Activated CD8-positive, alpha-beta T cell treated with anti-CD3 and anti-CD28 coated beads for 36 hours (primary cell): Measurements from ENCODE around the gene HAUS8. TPM values are rescaled to one million over a fixed set of nuclear protein-coding genes. Genes with fewer than 3 reads are reported as not detected.

Experiments used
- ATAC-seq: fragments of 200-7000 bp; cut with Tn5 transposase; one replicate; pipeline ENCODE4 v1.10.0; 2021; ENCODE audit warnings: mild to moderate bottlenecking, moderate library complexity
- CTCF ChIA-PET: fragments of 350-600 bp; sonication (Branson Sonifier 250); formaldehyde crosslinking; loops from one replicate; lab custom pipeline; 2021; ENCODE audit warnings: antibody characterized with exemption; lab: Charles Lee
- POLR2A ChIA-PET: fragments of 350-600 bp; sonication (Branson Sonifier 250); formaldehyde crosslinking; loops from one replicate; lab custom pipeline; 2021; ENCODE audit warnings: antibody characterized with exemption; lab: Charles Lee
- DNase-seq: peaks from one replicate; pipeline ENCODE4 v3.0.0-alpha.2; 2020
- H3K27ac Mint-ChIP-seq: one replicate; pipeline ENCODE4 v1.8.0; 2021; ENCODE audit warnings: mild to moderate bottlenecking, mixed read lengths
- H3K27me3 Mint-ChIP-seq: one replicate; pipeline ENCODE4 v1.8.0; 2021; ENCODE audit warnings: mixed read lengths
- H3K36me3 Mint-ChIP-seq: one replicate; pipeline ENCODE4 v1.8.0; 2021; ENCODE audit warnings: low read depth, mixed read lengths
- H3K4me1 Mint-ChIP-seq: one replicate; pipeline ENCODE4 v1.8.0; 2021; ENCODE audit warnings: low read depth, mixed read lengths
- H3K4me3 Mint-ChIP-seq: one replicate; pipeline ENCODE4 v1.8.0; 2021; ENCODE audit warnings: mild to moderate bottlenecking, moderate library complexity, mixed read lengths
- H3K9me3 Mint-ChIP-seq: one replicate; pipeline ENCODE4 v1.8.0; 2021; ENCODE audit warnings: mixed read lengths
- CTCF ChIP-seq: fragments of 200-600 bp; IDR thresholded peaks from one replicate; pipeline ENCODE4 v1.8.0; 2022; ENCODE audit warnings: antibody characterized with exemption, mild to moderate bottlenecking
- intact Hi-C: fragments of 100-400 bp; cut with micrococcal nuclease; formaldehyde crosslinking; loops from one replicate; pipeline ENCODE4 v1.10.0; 2022
- total RNA-seq, 2 experiments: library from RNA; stranded (reverse); gene quantifications; one replicate each; pipeline ENCODE4 v1.2.3, GENCODE V29; 2021

Gene HAUS8
- total RNA-seq, 2 experiments from 2014 or later = 40.7 to 41.9 TPM

GRCh38 chr19:17118957-17119356, 43.7 kb upstream of the HAUS8 start:
- DNase-seq (no peak), ATAC-seq (no peak)
- Mint-ChIP-seq H3K27ac (no peak overlapping the region), H3K4me1 (peaks cover 19% of the 10 kb centered on the region), H3K9me3 (no peaks in the 10 kb centered on the region), H3K27me3 (no peaks in the 10 kb centered on the region), H3K4me3 (no peak overlapping the region), H3K36me3 (peaks cover 19% of the 10 kb centered on the region)
- TF ChIP-seq CTCF = no peak
- intact Hi-C loops = no loop called here
- ChIA-PET POLR2A (interaction anchor here (1.0 kb wide), 1 partner anchor 286 kb away, joined by 3 read pairs; no protein-coding TSS in a partner anchor), CTCF (no interaction called here)

- Mint-ChIP-seq H3K27me3 (no peaks in the 10 kb centered on the region), H3K36me3 (peaks cover 16% of the 10 kb centered on the region), H3K4me3 (no peak overlapping the region), H3K27ac (no peak overlapping the region), H3K4me1 (peaks cover 20% of the 10 kb centered on the region), H3K9me3 (no peaks in the 10 kb centered on the region)
- ATAC-seq = no peak
- ChIA-PET CTCF (no interaction called here), POLR2A (interaction anchor here (2.2 kb wide), 1 partner anchor 8 kb away, joined by 10 read pairs; no protein-coding TSS in a partner anchor)
- TF ChIP-seq CTCF = no peak
- intact Hi-C loops = no loop called here
- no peak for DNase-seq
Observed at GRCh38 chr19:17116996-17117702, 41.9 kb upstream of the HAUS8 start.

- ChIA-PET POLR2A (no interaction called here), CTCF (no interaction called here)
- Mint-ChIP-seq H3K4me3 (no peak overlapping the region), H3K9me3 (no peaks in the 10 kb centered on the region), H3K27ac (no peak overlapping the region), H3K4me1 (peaks cover 34% of the 10 kb centered on the region), H3K36me3 (peaks cover 26% of the 10 kb centered on the region), H3K27me3 (no peaks in the 10 kb centered on the region)
- TF ChIP-seq CTCF = no peak
- ATAC-seq (no peak), DNase-seq (no peak)
- intact Hi-C loops = no loop called here
Observed at GRCh38 chr19:17114414-17114831, 39.2 kb upstream of the HAUS8 start.

GRCh38 chr19:17113127-17113785, 38.0 kb upstream of the HAUS8 start:
- intact Hi-C loops = no loop called here
- Mint-ChIP-seq H3K9me3 (no peaks in the 10 kb centered on the region), H3K4me1 (peaks cover 40% of the 10 kb centered on the region), H3K27me3 (no peaks in the 10 kb centered on the region), H3K27ac (no peak overlapping the region), H3K36me3 (peaks cover 31% of the 10 kb centered on the region), H3K4me3 (no peak overlapping the region)
- CTCF ChIA-PET = no interaction called here
- DNase-seq = no peak
- POLR2A ChIA-PET = no interaction called here
- TF ChIP-seq CTCF = no peak
- no peak for ATAC-seq

GRCh38 chr19:17112700-17113099, 37.4 kb upstream of the HAUS8 start:
- H3K27me3 Mint-ChIP-seq = no peaks in the 10 kb centered on the region
- no peak for ATAC-seq
- H3K27ac Mint-ChIP-seq = no peak overlapping the region
- ChIA-PET POLR2A (no interaction called here), CTCF (no interaction called here)
- no peaks in the 10 kb centered on the region for H3K9me3 Mint-ChIP-seq
- intact Hi-C loops = no loop called here
- no peak overlapping the region for H3K4me3 Mint-ChIP-seq
- no peak for TF ChIP-seq CTCF
- H3K36me3 Mint-ChIP-seq = peaks cover 33% of the 10 kb centered on the region
- H3K4me1 Mint-ChIP-seq = peaks cover 45% of the 10 kb centered on the region
- no peak for DNase-seq
